Type B pancreatic cell (in vitro differentiated cells): Measurements from ENCODE around the gene THADA. TPM values are rescaled to one million over a fixed set of nuclear protein-coding genes. Genes with fewer than 3 reads are reported as not detected.
A peak's percentile ranks its signal among the peaks of the same experiment; 100 is the strongest.

ENCODE experiments used
- DNase-seq: peaks from one replicate; pipeline ENCODE4 v3.0.0; 2021; ENCODE audit warnings: mixed read lengths; ENCODE audit not compliant: unreplicated experiment; ENCODE audit errors: extremely low spot score
- H3K27ac Mint-ChIP-seq: 2 replicates; pipeline ENCODE4 v1.8.0; 2021; ENCODE audit warnings: mild to moderate bottlenecking, mixed read lengths
- H3K27me3 Mint-ChIP-seq: 2 replicates; pipeline ENCODE4 v1.8.0; 2021; ENCODE audit warnings: mixed read lengths
- H3K36me3 Mint-ChIP-seq: 2 replicates; pipeline ENCODE4 v1.8.0; 2021; ENCODE audit warnings: mixed read lengths
- H3K4me1 Mint-ChIP-seq: one replicate; pipeline ENCODE4 v1.8.0; 2021; ENCODE audit warnings: mixed read lengths; ENCODE audit not compliant: unreplicated experiment
- H3K4me3 Mint-ChIP-seq: 2 replicates; pipeline ENCODE4 v1.8.0; 2021; ENCODE audit warnings: mild to moderate bottlenecking, mixed read lengths
- H3K9me3 Mint-ChIP-seq: 2 replicates; pipeline ENCODE4 v1.8.0; 2021; ENCODE audit warnings: mixed read lengths
- CTCF ChIP-seq: fragments of 200-600 bp; sonication (generic); conservative IDR thresholded peaks from 2 replicates; pipeline ENCODE4 v1.5.0; 2021; ENCODE audit warnings: antibody characterized with exemption, mild to moderate bottlenecking
- total RNA-seq: library from RNA; stranded (reverse); gene quantifications from 2 replicates; pipeline ENCODE4 v1.2.1, GENCODE V29; 2021; ENCODE audit warnings: low replicate concordance

Gene THADA
- total RNA-seq, 1 donor from 2014 or later: 35.6 TPM

GRCh38 chr2:43294973-43295603 lies 300.8 kb downstream of the THADA start:
- H3K27ac Mint-ChIP-seq: no peak overlapping the region
- TF ChIP-seq CTCF: no peak
- peaks cover 22% of the 10 kb centered on the region for H3K4me1 Mint-ChIP-seq
- H3K4me3 Mint-ChIP-seq: no peak overlapping the region
- peaks cover 39% of the 10 kb centered on the region for H3K36me3 Mint-ChIP-seq
- peaks cover 15% of the 10 kb centered on the region for H3K9me3 Mint-ChIP-seq
- DNase-seq: no peak
- H3K27me3 Mint-ChIP-seq: no peaks in the 10 kb centered on the region

GRCh38 chr2:43293744-43294695 lies 301.8 kb downstream of the THADA start:
- no peaks in the 10 kb centered on the region for H3K27me3 Mint-ChIP-seq
- peaks cover 17% of the 10 kb centered on the region for H3K9me3 Mint-ChIP-seq
- no peak for TF ChIP-seq CTCF
- H3K27ac Mint-ChIP-seq: peak overlapping the region; percentile 89
- no peak overlapping the region for H3K4me3 Mint-ChIP-seq
- no peak for DNase-seq
- peaks cover 42% of the 10 kb centered on the region for H3K36me3 Mint-ChIP-seq
- H3K4me1 Mint-ChIP-seq: peaks cover 22% of the 10 kb centered on the region

- peak overlapping the region; percentile 89 for H3K27ac Mint-ChIP-seq
- no peak for DNase-seq
- H3K4me1 Mint-ChIP-seq: peaks cover 19% of the 10 kb centered on the region
- no peak overlapping the region for H3K4me3 Mint-ChIP-seq
- H3K36me3 Mint-ChIP-seq: peaks cover 42% of the 10 kb centered on the region
- TF ChIP-seq CTCF: no peak
- H3K27me3 Mint-ChIP-seq: no peaks in the 10 kb centered on the region
- peaks cover 17% of the 10 kb centered on the region for H3K9me3 Mint-ChIP-seq
These were observed 302.7 kb downstream of the THADA start for GRCh38 chr2:43292851-43293743.

- no peak overlapping the region for H3K4me3 Mint-ChIP-seq
- peaks cover 47% of the 10 kb centered on the region for H3K36me3 Mint-ChIP-seq
- H3K9me3 Mint-ChIP-seq: peaks cover 17% of the 10 kb centered on the region
- H3K27me3 Mint-ChIP-seq: no peaks in the 10 kb centered on the region
- DNase-seq: no peak
- no peak overlapping the region for H3K27ac Mint-ChIP-seq
- no peak for TF ChIP-seq CTCF
- H3K4me1 Mint-ChIP-seq: peaks cover 19% of the 10 kb centered on the region
These were observed 303.5 kb downstream of the THADA start for GRCh38 chr2:43292297-43292696.

- H3K36me3 Mint-ChIP-seq: peaks cover 67% of the 10 kb centered on the region
- H3K27ac Mint-ChIP-seq: no peak overlapping the region
- no peak for TF ChIP-seq CTCF
- H3K27me3 Mint-ChIP-seq: no peaks in the 10 kb centered on the region
- peaks cover 16% of the 10 kb centered on the region for H3K4me1 Mint-ChIP-seq
- DNase-seq: no peak
- peaks cover 23% of the 10 kb centered on the region for H3K9me3 Mint-ChIP-seq
- H3K4me3 Mint-ChIP-seq: no peak overlapping the region
These were observed 306.5 kb downstream of the THADA start for GRCh38 chr2:43289331-43289730.
